Mammary epithelial cell (primary cell): ENCODE measurements around the gene RANBP9.

Experiments
- EZH2 ChIP-seq: IDR thresholded peaks from 2 replicates; pipeline ENCODE4 v1.6.1; 2012; ENCODE audit warnings: low read length, inconsistent platforms, borderline replicate concordance
- TF ChIP-seq, protein P1 (sequence below), 2 donors: IDR thresholded peaks in 1 of 2; conservative IDR thresholded peaks in 1 of 2; 2 replicates each; pipeline ENCODE4 v1.5.1; 2011 to 2012; ENCODE audit warnings: inconsistent platforms in 2 of 2, low read length in 2 of 2, mild to moderate bottlenecking in 2 of 2, control low read depth in 1 of 2, low read depth in 1 of 2; ENCODE audit not compliant: insufficient read depth in 1 of 2; ENCODE audit errors: extremely low read depth in 1 of 2

DNA sequence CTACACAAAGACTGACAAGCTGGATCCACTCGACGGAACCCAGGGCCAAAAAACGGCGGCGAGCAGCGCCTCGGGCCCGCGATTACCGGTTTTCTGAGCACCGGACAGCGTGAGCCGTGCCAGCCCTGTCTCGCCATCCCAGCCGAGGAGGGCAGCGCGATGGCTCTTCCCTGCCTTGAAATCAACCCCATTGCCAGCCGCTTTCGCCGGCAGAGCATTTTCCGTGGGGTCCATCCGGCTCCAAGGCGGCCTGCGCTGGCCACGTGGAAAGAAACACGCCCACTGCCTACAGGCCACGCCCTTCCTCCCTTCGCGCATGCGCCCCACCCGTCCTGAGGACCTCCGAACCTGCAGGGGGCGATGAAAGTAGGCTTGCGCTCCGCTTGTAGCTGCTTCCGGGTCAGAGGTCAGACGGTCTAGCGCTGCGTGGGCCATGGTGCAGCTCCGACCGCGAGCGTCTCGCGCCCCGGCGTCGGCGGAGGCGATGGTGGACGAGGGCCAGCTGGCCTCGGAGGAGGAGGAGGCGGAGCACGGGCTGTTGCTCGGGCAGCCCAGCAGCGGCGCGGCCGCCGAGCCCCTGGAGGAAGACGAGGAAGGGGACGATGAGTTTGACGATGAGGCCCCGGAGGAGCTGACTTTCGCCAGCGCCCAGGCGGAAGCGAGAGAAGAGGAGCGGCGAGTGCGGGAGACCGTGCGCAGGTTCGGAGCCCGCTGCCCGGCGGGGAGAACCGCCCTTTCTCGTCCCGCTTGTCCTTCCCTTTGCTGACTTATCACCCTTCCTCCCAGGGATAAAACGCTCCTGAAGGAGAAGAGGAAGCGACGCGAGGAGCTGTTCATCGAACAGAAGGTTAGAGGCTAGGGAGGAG, 96.5 kb downstream of the RANBP9 start, which contains the start of gene NOL7:
- TF ChIP-seq, protein P1, sequence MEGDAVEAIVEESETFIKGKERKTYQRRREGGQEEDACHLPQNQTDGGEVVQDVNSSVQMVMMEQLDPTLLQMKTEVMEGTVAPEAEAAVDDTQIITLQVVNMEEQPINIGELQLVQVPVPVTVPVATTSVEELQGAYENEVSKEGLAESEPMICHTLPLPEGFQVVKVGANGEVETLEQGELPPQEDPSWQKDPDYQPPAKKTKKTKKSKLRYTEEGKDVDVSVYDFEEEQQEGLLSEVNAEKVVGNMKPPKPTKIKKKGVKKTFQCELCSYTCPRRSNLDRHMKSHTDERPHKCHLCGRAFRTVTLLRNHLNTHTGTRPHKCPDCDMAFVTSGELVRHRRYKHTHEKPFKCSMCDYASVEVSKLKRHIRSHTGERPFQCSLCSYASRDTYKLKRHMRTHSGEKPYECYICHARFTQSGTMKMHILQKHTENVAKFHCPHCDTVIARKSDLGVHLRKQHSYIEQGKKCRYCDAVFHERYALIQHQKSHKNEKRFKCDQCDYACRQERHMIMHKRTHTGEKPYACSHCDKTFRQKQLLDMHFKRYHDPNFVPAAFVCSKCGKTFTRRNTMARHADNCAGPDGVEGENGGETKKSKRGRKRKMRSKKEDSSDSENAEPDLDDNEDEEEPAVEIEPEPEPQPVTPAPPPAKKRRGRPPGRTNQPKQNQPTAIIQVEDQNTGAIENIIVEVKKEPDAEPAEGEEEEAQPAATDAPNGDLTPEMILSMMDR (conservative IDR thresholded peaks at IDR 0.05 in 1 of 2, IDR thresholded peaks at IDR 0.05 in 1 of 2; ENCODE audit: extremely low read depth in 1 of 2, insufficient read depth in 1 of 2, low read depth in 1 of 2, low read length in 2 of 2): peak; percentile 95
- TF ChIP-seq EZH2: no peak
